K562 (cell line): ENCODE results near the gene LRRC41. TPM values are rescaled to one million over a fixed set of nuclear protein-coding genes. Genes with fewer than 3 reads are reported as not detected.
A peak's percentile ranks its signal among the peaks of the same experiment; 100 is the strongest.

Experiments used
- CBX2 ChIP-seq: fragments of 200-600 bp; sonication (generic); IDR thresholded peaks from one replicate; pipeline ENCODE4 v1.6.1; 2012; ENCODE audit warnings: mild to moderate bottlenecking, low read length, inconsistent platforms; ENCODE audit not compliant: insufficient read depth, poor library complexity, severe bottlenecking
- ELF4 ChIP-seq: fragments of 450-650 bp; formaldehyde crosslinking; IDR thresholded peaks from 2 replicates; pipeline ENCODE4 v1.4.0; 2022; ENCODE audit warnings: missing genetic modification characterization
- HLTF ChIP-seq: fragments of 450-650 bp; IDR thresholded peaks from 2 replicates; pipeline ENCODE4 v1.6.1; 2016
- L3MBTL2 ChIP-seq: fragments of 450-650 bp; IDR thresholded peaks from 2 replicates; pipeline ENCODE4 v1.6.1; 2016; ENCODE audit warnings: mild to moderate bottlenecking, moderate library complexity
- MTF1 ChIP-seq: fragments of 250-450 bp; sonication (Bioruptor Pico); IDR thresholded peaks from 2 replicates; pipeline ENCODE4 v1.9.0; 2021; ENCODE audit warnings: moderate library complexity, mild to moderate bottlenecking, inconsistent platforms, borderline replicate concordance
- NFATC3 ChIP-seq: fragments of 450-650 bp; IDR thresholded peaks from 2 replicates; pipeline ENCODE4 v1.6.1; 2017; ENCODE audit warnings: mild to moderate bottlenecking
- NR2C1 ChIP-seq, 2 experiments: fragments of 450-650 bp; IDR thresholded peaks; 2 replicates each; pipeline ENCODE4 v1.6.1; 2017; ENCODE audit warnings: mild to moderate bottlenecking in 2 of 2, antibody characterized with exemption in 1 of 2, inconsistent platforms in 1 of 2, missing compliant biosample characterization in 1 of 2, missing genetic modification characterization in 1 of 2
- PHB2 ChIP-seq: fragments of 450-650 bp; IDR thresholded peaks from 2 replicates; pipeline ENCODE4 v1.6.1; 2017; ENCODE audit warnings: low read depth
- PML ChIP-seq: IDR thresholded peaks from 2 replicates; pipeline ENCODE4 v1.6.1; 2012; ENCODE audit warnings: low read length, inconsistent platforms
- POLR2B ChIP-seq: fragments of 450-650 bp; IDR thresholded peaks from 2 replicates; pipeline ENCODE4 v1.6.1; 2018; ENCODE audit warnings: low read depth; ENCODE audit not compliant: partially characterized antibody
- SRSF1 ChIP-seq: fragments of 200-400 bp; formaldehyde crosslinking; IDR thresholded peaks from 2 replicates; pipeline ENCODE4 v1.6.1; 2017; ENCODE audit warnings: mild to moderate bottlenecking, low read depth, low read length, moderate library complexity
- TAF1 ChIP-seq: IDR thresholded peaks from 2 replicates; pipeline ENCODE4 v1.6.1; 2011; ENCODE audit warnings: mild to moderate bottlenecking, low read length, moderate library complexity; ENCODE audit not compliant: insufficient read depth, control insufficient read depth, severe bottlenecking; ENCODE audit errors: extremely low read depth
- TBL1XR1 ChIP-seq, 2 experiments: IDR thresholded peaks; 2 replicates each; pipeline ENCODE4 v1.6.1; 2012; ENCODE audit warnings: improper control_type of control experiment in 2 of 2, low read length in 2 of 2, mild to moderate bottlenecking in 1 of 2
- TFAM ChIP-seq: fragments of 250-450 bp; sonication (Bioruptor Pico); conservative IDR thresholded peaks from 2 replicates; pipeline ENCODE4 v1.5.0; 2021; ENCODE audit warnings: mild to moderate bottlenecking, moderate library complexity
- TSC22D4 ChIP-seq: fragments of 450-650 bp; IDR thresholded peaks from 2 replicates; pipeline ENCODE4 v1.6.1; 2016; ENCODE audit warnings: missing genetic modification characterization, missing biosample characterization, control low read depth
- ZSCAN29 ChIP-seq: fragments of 450-650 bp; IDR thresholded peaks from 2 replicates; pipeline ENCODE4 v1.6.1; 2017
- polyA plus RNA-seq, 8 experiments: library from polyadenylated mRNA; depleted of rRNA in 4 of 8; stranded (reverse) in 5 of 8; unstranded in 3 of 8; fragments of >200 nt; fragmentation: Nextera tagmentation in 2 of 8; fragmentation: Illumina TruSeq in 1 of 8; extraction: Ambion mirVana in 2 of 8; extraction: Trizol in 1 of 8; gene quantifications; 2 replicates each; pipeline versions ENCODE4 v1.2.1 to v1.2.3, GENCODE V29; 2011 to 2014; ENCODE audit warnings: inconsistent platforms in 1 of 8, missing spikeins in 1 of 8
- total RNA-seq, 7 experiments: library from RNA; depleted of rRNA in 6 of 7; stranded (reverse); fragments of >200 nt in 6 of 7; fragmentation: Illumina TruSeq in 2 of 7; extraction: Trizol in 2 of 7; gene quantifications; 2 replicates each; pipeline versions ENCODE4 v1.2.1 to v1.2.3, GENCODE V29; 2011 to 2021; ENCODE audit warnings: low replicate concordance in 1 of 7
- TF ChIP-seq, protein P1 (sequence below): fragments of 250-450 bp; sonication (Bioruptor Pico); IDR thresholded peaks from 2 replicates; pipeline ENCODE4 v1.5.0; 2021; ENCODE audit warnings: mild to moderate bottlenecking, moderate library complexity
- TF ChIP-seq, protein P2 (sequence below): IDR thresholded peaks from 2 replicates; pipeline ENCODE4 v1.6.1; 2011; ENCODE audit warnings: borderline replicate concordance, low read depth, mild to moderate bottlenecking, moderate library complexity, low read length; ENCODE audit not compliant: insufficient read depth, poor library complexity, severe bottlenecking

The LRRC41 gene
- total and polyA plus RNA-seq, 9 of the 15 experiments (the other 6 are each of a cell fraction or from before 2014, with no cell fraction given): 10.5 to 64.7 (median 44.2) TPM

DNA sequence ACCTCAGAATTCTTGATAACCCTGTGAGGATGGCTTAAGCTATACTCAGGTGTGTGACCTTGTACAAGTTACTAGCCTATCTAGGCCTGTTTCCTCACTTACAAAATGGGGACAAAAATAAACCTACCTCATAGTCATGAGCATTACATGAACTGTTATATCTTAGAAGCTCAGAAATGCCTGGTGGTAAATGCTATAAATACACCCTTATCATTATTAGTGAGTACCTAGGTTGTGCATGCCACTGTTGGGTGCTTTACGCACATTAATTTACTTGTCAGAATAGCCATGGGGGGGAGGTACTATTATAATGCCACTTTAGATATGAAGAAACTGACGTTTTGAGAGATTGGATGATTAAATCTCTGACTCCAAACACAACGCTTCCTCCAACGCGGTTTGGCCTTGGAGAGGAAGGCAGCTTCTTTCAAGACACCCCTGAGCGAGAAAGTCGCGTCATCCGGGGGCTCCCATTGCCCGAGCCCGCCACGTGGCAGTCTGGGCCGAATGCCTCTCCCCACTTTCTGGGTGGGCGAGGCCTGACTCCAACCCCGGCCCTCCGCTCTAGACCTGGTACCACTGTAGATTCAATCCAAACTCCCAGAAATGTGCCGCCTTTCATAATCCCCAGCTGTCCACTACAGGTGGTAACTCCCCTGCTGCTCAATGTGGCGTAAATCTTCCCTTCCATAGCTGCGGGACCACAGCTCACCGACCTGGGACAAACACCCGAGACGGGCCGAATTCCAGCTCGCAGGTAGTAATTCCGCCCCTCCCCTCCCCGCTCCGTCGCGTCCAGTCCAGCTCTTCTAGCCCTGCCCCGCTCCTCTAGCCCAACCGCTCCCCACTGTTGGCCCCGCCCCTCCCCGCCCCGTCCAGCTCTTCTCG, 56.6 kb downstream of the LRRC41 start (continued):
- TF ChIP-seq, protein P1, sequence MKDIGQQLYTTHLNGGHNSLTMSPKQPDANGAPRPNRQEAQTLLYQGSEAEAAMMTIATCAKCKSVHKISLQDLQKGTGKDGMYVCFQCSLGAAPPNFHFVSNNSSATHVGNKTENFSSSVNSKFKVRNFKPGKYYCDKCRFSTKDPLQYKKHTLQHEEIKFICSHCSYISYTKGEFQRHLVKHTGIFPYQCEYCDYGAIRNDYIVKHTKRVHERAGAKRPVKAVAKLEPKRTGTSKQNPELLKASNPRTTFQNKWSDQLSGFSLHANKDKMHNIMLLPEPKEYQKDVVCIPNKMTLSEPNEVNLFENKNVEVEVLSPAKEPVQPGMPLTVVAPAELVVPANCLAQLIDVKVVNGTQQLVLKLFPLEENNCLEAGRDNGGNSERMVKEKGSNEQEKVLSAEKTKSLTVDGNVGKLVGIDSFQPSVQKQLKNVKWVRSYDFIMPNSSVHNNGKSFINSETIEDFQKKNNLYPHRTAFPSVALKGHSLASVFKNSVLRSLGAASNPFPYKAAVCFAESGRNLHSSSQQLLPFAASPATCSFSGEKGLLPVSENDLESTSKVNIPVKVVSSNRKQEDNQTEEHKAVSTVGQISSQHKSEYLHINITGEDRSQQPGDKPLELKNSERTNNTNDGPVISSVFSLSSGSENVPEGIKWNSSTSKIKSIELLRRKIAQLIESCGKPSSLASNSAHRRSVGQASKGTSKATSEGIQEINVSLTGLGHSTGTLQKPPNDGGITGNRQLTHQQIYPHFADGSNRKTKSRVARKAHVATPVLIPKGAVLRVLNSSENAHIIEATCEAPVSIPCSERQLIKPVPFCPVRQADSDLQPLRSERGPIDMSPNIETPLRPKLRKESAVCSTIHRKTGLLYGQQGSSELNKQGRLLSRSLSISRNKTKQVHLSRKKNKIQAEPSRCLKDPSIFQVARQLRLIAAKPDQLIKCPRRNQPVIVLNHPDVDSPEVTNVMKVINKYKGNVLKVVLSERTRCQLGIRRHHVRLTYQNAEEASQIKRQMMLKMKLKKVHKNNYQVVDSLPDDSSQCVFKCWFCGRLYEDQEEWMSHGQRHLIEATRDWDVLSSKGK (CRISPR knock-in tag): no peak
- no peak for TF ChIP-seq TFAM (CRISPR knock-in tag)
- TF ChIP-seq TAF1: peak; percentile 44
- no peak for TF ChIP-seq SRSF1
- TF ChIP-seq NR2C1 (IDR thresholded peaks at IDR 0.05): no peak
- no peak for TF ChIP-seq NR2C1 (tag; IDR thresholded peaks at IDR 0.05)
- 0 out of 2 replicates have a peak, but pooled peaks have one; percentile 25 for TF ChIP-seq PHB2
- peak; percentile 90 for TF ChIP-seq HLTF
- peak; percentile 84 for TF ChIP-seq ELF4 (CRISPR knock-in tag)
- no peak for TF ChIP-seq TSC22D4
- TF ChIP-seq, protein P2, sequence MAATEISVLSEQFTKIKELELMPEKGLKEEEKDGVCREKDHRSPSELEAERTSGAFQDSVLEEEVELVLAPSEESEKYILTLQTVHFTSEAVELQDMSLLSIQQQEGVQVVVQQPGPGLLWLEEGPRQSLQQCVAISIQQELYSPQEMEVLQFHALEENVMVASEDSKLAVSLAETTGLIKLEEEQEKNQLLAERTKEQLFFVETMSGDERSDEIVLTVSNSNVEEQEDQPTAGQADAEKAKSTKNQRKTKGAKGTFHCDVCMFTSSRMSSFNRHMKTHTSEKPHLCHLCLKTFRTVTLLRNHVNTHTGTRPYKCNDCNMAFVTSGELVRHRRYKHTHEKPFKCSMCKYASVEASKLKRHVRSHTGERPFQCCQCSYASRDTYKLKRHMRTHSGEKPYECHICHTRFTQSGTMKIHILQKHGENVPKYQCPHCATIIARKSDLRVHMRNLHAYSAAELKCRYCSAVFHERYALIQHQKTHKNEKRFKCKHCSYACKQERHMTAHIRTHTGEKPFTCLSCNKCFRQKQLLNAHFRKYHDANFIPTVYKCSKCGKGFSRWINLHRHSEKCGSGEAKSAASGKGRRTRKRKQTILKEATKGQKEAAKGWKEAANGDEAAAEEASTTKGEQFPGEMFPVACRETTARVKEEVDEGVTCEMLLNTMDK: no peak
- no peak for TF ChIP-seq PML
- peak; percentile 67 for TF ChIP-seq POLR2B
- no peak; the same call in 1 of the 2 replicates for TF ChIP-seq ZSCAN29
- TF ChIP-seq NFATC3: no peak
- TF ChIP-seq L3MBTL2: peak; percentile 71
- TF ChIP-seq CBX2: no peak
- TF ChIP-seq MTF1: no peak
- TF ChIP-seq TBL1XR1 (IDR thresholded peaks at IDR 0.05; ENCODE audit: low read length in 2 of 2): no peak
